ENCODE data around the gene MARCO. TPM values are rescaled to one million over a fixed set of nuclear protein-coding genes. Genes with fewer than 3 reads are reported as not detected.

MARCO gene
- polyA plus RNA-seq, 3 donors, result 12.7 to 43.7 (median 37.7) TPM

GRCh38 chr2:119008108-119008507 lies 66.1 kb downstream of the MARCO start:
- no peaks in the 10 kb centered on the region for H4K20me1 ChIP-seq (ENCODE audit: insufficient read depth, low read length)
- no peak overlapping the region for H3K27ac ChIP-seq (ENCODE audit: low read depth in 1 of 2, low read length in 2 of 2)
- peaks cover 0 to 11% of the 10 kb centered on the region in 2 donors for H3K9me3 ChIP-seq (replicated peaks in 1 of 2; ENCODE audit: control insufficient read depth in 1 of 2, insufficient read depth in 1 of 2, low read length in 2 of 2)
- DNase-seq, result peak; percentile 36 to 41 (median 40)
- H2AFZ ChIP-seq (ENCODE audit: insufficient read depth, low read depth, low read length, poor library complexity, severe bottlenecking), result no peak overlapping the region
- Mint-ChIP-seq H3K36me3 (peaks cover 0 to 4% of the 10 kb centered on the region in 2 donors), H3K9me3 (peaks cover under 1 to 15% (median 13%) of the 10 kb centered on the region in 7 donors), H3K4me1 (peaks cover 45% of the 10 kb centered on the region), H3K4me3 (no peak overlapping the region), H3K27me3 (ENCODE audit: low read depth in 3 of 3) (peaks cover 24 to 37% (median 35%) of the 10 kb centered on the region in 3 donors), H3K27ac (peak overlapping the region in 1 of 7 donors; percentile 42)
- H3K79me2 ChIP-seq (ENCODE audit: insufficient read depth, low read length), result no peaks in the 10 kb centered on the region
- WGBS (ENCODE audit: insufficient coverage), result 43% methylated on average over 1 of the region's 2 CpGs
- peaks cover 27 to 35% of the 10 kb centered on the region in 2 donors for H3K4me1 ChIP-seq (ENCODE audit: control insufficient read depth in 1 of 2, insufficient read depth in 2 of 2, low read length in 2 of 2)
- intact Hi-C loops (cut with micrococcal nuclease), result no loop called here
- no peak overlapping the region for H3K9ac ChIP-seq (ENCODE audit: insufficient read depth, low read length, poor library complexity, severe bottlenecking)
- H3K36me3 ChIP-seq (replicated peaks in 1 of 2; ENCODE audit: control insufficient read depth in 1 of 2, insufficient read depth in 2 of 2, low read length in 2 of 2), result no peaks in the 10 kb centered on the region
- no peak overlapping the region for H3K4me3 ChIP-seq (replicated peaks in 1 of 3; ENCODE audit: low read depth in 2 of 3, low read length in 3 of 3)
- peaks cover 8 to 27% of the 10 kb centered on the region in 2 donors for H3K27me3 ChIP-seq (ENCODE audit: control insufficient read depth in 2 of 2, insufficient read depth in 2 of 2, low read length in 2 of 2)
- TF ChIP-seq, protein P1, sequence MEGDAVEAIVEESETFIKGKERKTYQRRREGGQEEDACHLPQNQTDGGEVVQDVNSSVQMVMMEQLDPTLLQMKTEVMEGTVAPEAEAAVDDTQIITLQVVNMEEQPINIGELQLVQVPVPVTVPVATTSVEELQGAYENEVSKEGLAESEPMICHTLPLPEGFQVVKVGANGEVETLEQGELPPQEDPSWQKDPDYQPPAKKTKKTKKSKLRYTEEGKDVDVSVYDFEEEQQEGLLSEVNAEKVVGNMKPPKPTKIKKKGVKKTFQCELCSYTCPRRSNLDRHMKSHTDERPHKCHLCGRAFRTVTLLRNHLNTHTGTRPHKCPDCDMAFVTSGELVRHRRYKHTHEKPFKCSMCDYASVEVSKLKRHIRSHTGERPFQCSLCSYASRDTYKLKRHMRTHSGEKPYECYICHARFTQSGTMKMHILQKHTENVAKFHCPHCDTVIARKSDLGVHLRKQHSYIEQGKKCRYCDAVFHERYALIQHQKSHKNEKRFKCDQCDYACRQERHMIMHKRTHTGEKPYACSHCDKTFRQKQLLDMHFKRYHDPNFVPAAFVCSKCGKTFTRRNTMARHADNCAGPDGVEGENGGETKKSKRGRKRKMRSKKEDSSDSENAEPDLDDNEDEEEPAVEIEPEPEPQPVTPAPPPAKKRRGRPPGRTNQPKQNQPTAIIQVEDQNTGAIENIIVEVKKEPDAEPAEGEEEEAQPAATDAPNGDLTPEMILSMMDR (IDR thresholded peaks at IDR 0.05), result peak; percentile 38
- no peak overlapping the region for H3K4me2 ChIP-seq (replicated peaks; ENCODE audit: extremely low read depth, low read length, poor library complexity, severe bottlenecking)

DNA sequence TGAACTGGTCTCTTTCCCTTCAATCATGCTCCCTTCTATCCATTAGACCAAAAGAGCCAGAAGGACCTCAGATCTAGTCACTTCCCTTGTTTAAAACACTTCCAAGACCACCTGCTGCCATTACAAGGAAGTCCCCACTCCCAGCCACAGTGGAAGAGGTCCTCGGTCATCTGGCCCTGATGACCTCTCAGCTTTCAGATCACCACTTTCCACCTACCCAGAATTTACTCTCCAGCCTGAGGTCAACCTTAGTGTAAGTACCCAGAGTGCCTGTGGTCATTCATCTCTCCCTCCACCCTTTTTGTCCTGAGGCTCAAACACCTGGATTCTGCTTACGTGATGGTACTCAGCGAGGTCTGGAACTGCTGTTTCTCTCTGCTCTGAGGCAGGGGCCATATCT lies 67.1 kb downstream of the MARCO start:
- H4K20me1 ChIP-seq (ENCODE audit: insufficient read depth, low read length), result no peaks in the 10 kb centered on the region

More for the DNA sequence above, 67.1 kb downstream of the MARCO start:
- no peak overlapping the region for H3K27ac Mint-ChIP-seq
- H3K36me3 Mint-ChIP-seq, result peaks cover 0 to 4% of the 10 kb centered on the region in 2 donors
- H3K4me1 Mint-ChIP-seq, result peaks cover 51% of the 10 kb centered on the region
- Histone ChIP-seq H3K27ac (ENCODE audit: low read depth in 1 of 2, low read length in 2 of 2) (no peak overlapping the region), H3K36me3 (replicated peaks in 1 of 2; ENCODE audit: control insufficient read depth in 1 of 2, insufficient read depth in 2 of 2, low read length in 2 of 2) (no peaks in the 10 kb centered on the region), H3K9me3 (replicated peaks in 1 of 2; ENCODE audit: control insufficient read depth in 1 of 2, insufficient read depth in 1 of 2, low read length in 2 of 2) (peaks cover 0 to 5% of the 10 kb centered on the region in 2 donors), H3K9ac (ENCODE audit: insufficient read depth, low read length, poor library complexity, severe bottlenecking) (no peak overlapping the region), H3K27me3 (ENCODE audit: control insufficient read depth in 2 of 2, insufficient read depth in 2 of 2, low read length in 2 of 2) (peaks cover 8 to 27% of the 10 kb centered on the region in 2 donors), H3K4me1 (ENCODE audit: control insufficient read depth in 1 of 2, insufficient read depth in 2 of 2, low read length in 2 of 2) (peaks cover 32 to 41% of the 10 kb centered on the region in 2 donors), H3K4me3 (replicated peaks in 1 of 3; ENCODE audit: low read depth in 2 of 3, low read length in 3 of 3) (no peak overlapping the region), H2AFZ (ENCODE audit: insufficient read depth, low read depth, low read length, poor library complexity, severe bottlenecking) (no peak overlapping the region), H3K4me2 (replicated peaks; ENCODE audit: extremely low read depth, low read length, poor library complexity, severe bottlenecking) (no peak overlapping the region), H3K79me2 (ENCODE audit: insufficient read depth, low read length) (no peaks in the 10 kb centered on the region)
- H3K9me3 Mint-ChIP-seq, result peaks cover 0 to 8% (median 4%) of the 10 kb centered on the region in 7 donors
- peaks cover 24 to 35% (median 35%) of the 10 kb centered on the region in 3 donors for H3K27me3 Mint-ChIP-seq (ENCODE audit: low read depth in 3 of 3)
- WGBS (ENCODE audit: insufficient coverage), result no CpG with 5 or more reads among the region's 3 CpGs
- no peak for DNase-seq
- intact Hi-C loops (cut with micrococcal nuclease), result no loop called here
- TF ChIP-seq, protein P1 (IDR thresholded peaks at IDR 0.05), result no peak
- H3K4me3 Mint-ChIP-seq, result peak overlapping the region in 1 of 2 donors; percentile 18

Measured in CD14-positive monocyte (primary cell).